Glutamatergic neuron (in vitro differentiated cells): ENCODE measurements around the gene SLC23A1. TPM values are rescaled to one million over a fixed set of nuclear protein-coding genes. Genes with fewer than 3 reads are reported as not detected.

Source experiments
- DNase-seq: peaks from one replicate; pipeline ENCODE4 v3.0.0; 2022
- H3K27ac Mint-ChIP-seq: one replicate; pipeline ENCODE4 v1.8.0; 2020; ENCODE audit warnings: mild to moderate bottlenecking, mixed read lengths, inconsistent platforms; ENCODE audit not compliant: unreplicated experiment
- H3K27me3 Mint-ChIP-seq: one replicate; pipeline ENCODE4 v1.8.0; 2020; ENCODE audit warnings: mild to moderate bottlenecking, moderate library complexity, mixed read lengths, inconsistent platforms; ENCODE audit not compliant: unreplicated experiment
- H3K36me3 Mint-ChIP-seq: one replicate; pipeline ENCODE4 v1.8.0; 2020; ENCODE audit warnings: mild to moderate bottlenecking, mixed read lengths, inconsistent platforms; ENCODE audit not compliant: unreplicated experiment
- H3K4me1 Mint-ChIP-seq: one replicate; pipeline ENCODE4 v1.8.0; 2020; ENCODE audit warnings: mild to moderate bottlenecking, low read depth, mixed read lengths, inconsistent platforms; ENCODE audit not compliant: unreplicated experiment
- H3K4me3 Mint-ChIP-seq: one replicate; pipeline ENCODE4 v1.8.0; 2020; ENCODE audit warnings: mild to moderate bottlenecking, mixed read lengths, inconsistent platforms; ENCODE audit not compliant: unreplicated experiment
- H3K9me3 Mint-ChIP-seq: one replicate; pipeline ENCODE4 v1.8.0; 2020; ENCODE audit warnings: mild to moderate bottlenecking, moderate library complexity, mixed read lengths, inconsistent platforms; ENCODE audit not compliant: unreplicated experiment
- CTCF ChIP-seq: fragments of 200-600 bp; sonication (generic); IDR thresholded peaks from one replicate; pipeline ENCODE4 v1.5.0; 2021; ENCODE audit not compliant: partially characterized antibody, unreplicated experiment
- total RNA-seq: library from RNA; stranded (reverse); fragmentation: NEBNext Ultra II Directional; extraction: Animal tissue kit (Norgen Biotek cat#: 25700); gene quantifications from one replicate; pipeline ENCODE4 v1.2.1, GENCODE V29; 2021; ENCODE audit not compliant: unreplicated experiment

The SLC23A1 gene
- total RNA-seq, 1 donor from 2014 or later: not detected

GRCh38 chr5:139341689-139342422 is 41.2 kb downstream of the SLC23A1 start, which contains the start of gene PAIP2:
PAIP2 (plus strand) TSS chr5:139341854; CDS start chr5:139363785, 21,931 bp downstream.
- H3K9me3 Mint-ChIP-seq: peaks cover 9% of the 10 kb centered on the region
- H3K36me3 Mint-ChIP-seq: no peaks in the 10 kb centered on the region
- TF ChIP-seq CTCF: peak; percentile 63
- peaks cover 19% of the 10 kb centered on the region for H3K4me1 Mint-ChIP-seq
- H3K27ac Mint-ChIP-seq: peak within 1 kb of the TSS; percentile 100
- peaks cover 7% of the 10 kb centered on the region for H3K27me3 Mint-ChIP-seq
- DNase-seq: peak; percentile 97
- H3K4me3 Mint-ChIP-seq: peak within 1 kb of the TSS; percentile 99

- DNase-seq: no peak
- Mint-ChIP-seq H3K4me3 (peak overlapping the region; percentile 99), H3K27me3 (peaks cover 9% of the 10 kb centered on the region), H3K9me3 (peaks cover 9% of the 10 kb centered on the region), H3K36me3 (no peaks in the 10 kb centered on the region), H3K27ac (peak overlapping the region; percentile 100), H3K4me1 (peaks cover 19% of the 10 kb centered on the region)
- TF ChIP-seq CTCF: no peak
Observed at GRCh38 chr5:139341187-139341688, 41.9 kb downstream of the SLC23A1 start.

- TF ChIP-seq CTCF: no peak
- Mint-ChIP-seq H3K36me3 (no peaks in the 10 kb centered on the region), H3K9me3 (peaks cover 9% of the 10 kb centered on the region), H3K27me3 (peaks cover 9% of the 10 kb centered on the region), H3K4me1 (peaks cover 19% of the 10 kb centered on the region), H3K27ac (no peak overlapping the region), H3K4me3 (no peak overlapping the region)
- no peak for DNase-seq
Observed at GRCh38 chr5:139340051-139340450, 43.0 kb downstream of the SLC23A1 start.

- H3K9me3 Mint-ChIP-seq: peaks cover 4% of the 10 kb centered on the region
- no peak overlapping the region for H3K27ac Mint-ChIP-seq
Observed at GRCh38 chr5:139335811-139336210, 47.3 kb downstream of the SLC23A1 start.

More at GRCh38 chr5:139335811-139336210, 47.3 kb downstream of the SLC23A1 start:
- peaks cover 2% of the 10 kb centered on the region for H3K27me3 Mint-ChIP-seq
- no peak overlapping the region for H3K4me3 Mint-ChIP-seq
- no peak for TF ChIP-seq CTCF
- no peaks in the 10 kb centered on the region for H3K36me3 Mint-ChIP-seq
- peaks cover under 1% of the 10 kb centered on the region for H3K4me1 Mint-ChIP-seq
- DNase-seq: no peak

Other genes with a start within 250 kb of the SLC23A1 start
- 15.9 TPM for gene SIL1, start 184.9 kb downstream of the SLC23A1 start, total RNA-seq
- gene MATR3, start 89.6 kb downstream of the SLC23A1 start, total RNA-seq: 372 TPM
- gene PAIP2, start 41.4 kb downstream of the SLC23A1 start, total RNA-seq: 128 TPM
- gene MZB1, start 6.6 kb upstream of the SLC23A1 start, total RNA-seq: not detected
- 1.3 TPM for gene PROB1, start 11.8 kb upstream of the SLC23A1 start, total RNA-seq
- 6.2 TPM for gene SPATA24, start 20.8 kb upstream of the SLC23A1 start, total RNA-seq
- gene DNAJC18, start 56.2 kb upstream of the SLC23A1 start, total RNA-seq: 55.9 TPM
- gene ECSCR, start 79.4 kb upstream of the SLC23A1 start, total RNA-seq: not detected
- not detected for gene SMIM33, start 87.7 kb upstream of the SLC23A1 start, total RNA-seq
- gene STING1, start 99.5 kb upstream of the SLC23A1 start, total RNA-seq: not detected
- gene UBE2D2, start 178.0 kb upstream of the SLC23A1 start, total RNA-seq: 188 TPM